GM12864 (cell line): ENCODE results near the gene GRPEL2.
A peak's percentile ranks its signal among the peaks of the same experiment; 100 is the strongest.

ENCODE experiments used
- DNase-seq: peaks from one replicate; pipeline ENCODE4 v3.0.0-alpha.2; 2011; ENCODE audit warnings: low read depth
- H3K4me3 ChIP-seq: 2 replicates; pipeline ENCODE4 v1.5.1; 2011; ENCODE audit warnings: mild to moderate bottlenecking, low read depth, low read length, control low read depth
- TF ChIP-seq, protein P1 (sequence below): IDR thresholded peaks from 2 replicates; pipeline ENCODE4 v1.5.1; 2011; ENCODE audit warnings: low read depth, mild to moderate bottlenecking, moderate library complexity, low read length, control low read depth, inconsistent platforms; ENCODE audit errors: missing control alignments

GRPEL2 gene

DNA sequence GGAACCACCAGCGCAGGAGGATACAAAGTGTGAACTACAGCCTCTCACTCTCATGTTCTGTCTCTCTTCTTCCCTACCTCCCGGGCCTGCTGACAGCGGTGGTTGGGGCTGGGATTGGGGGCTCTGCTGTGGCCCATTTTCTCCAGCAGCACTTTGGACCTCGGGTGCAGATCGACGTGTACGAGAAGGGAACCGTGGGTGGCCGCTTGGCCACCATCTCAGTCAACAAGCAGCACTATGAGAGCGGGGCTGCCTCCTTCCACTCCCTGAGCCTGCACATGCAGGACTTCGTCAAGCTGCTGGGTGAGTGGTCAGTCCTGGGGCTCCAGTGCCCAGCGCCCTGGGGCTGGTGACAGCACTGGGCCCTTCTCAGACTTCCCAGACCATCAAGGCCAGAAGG, 17.2 kb downstream of the GRPEL2 start:
- H3K4me3 ChIP-seq = no peak overlapping the region
- TF ChIP-seq, protein P1, sequence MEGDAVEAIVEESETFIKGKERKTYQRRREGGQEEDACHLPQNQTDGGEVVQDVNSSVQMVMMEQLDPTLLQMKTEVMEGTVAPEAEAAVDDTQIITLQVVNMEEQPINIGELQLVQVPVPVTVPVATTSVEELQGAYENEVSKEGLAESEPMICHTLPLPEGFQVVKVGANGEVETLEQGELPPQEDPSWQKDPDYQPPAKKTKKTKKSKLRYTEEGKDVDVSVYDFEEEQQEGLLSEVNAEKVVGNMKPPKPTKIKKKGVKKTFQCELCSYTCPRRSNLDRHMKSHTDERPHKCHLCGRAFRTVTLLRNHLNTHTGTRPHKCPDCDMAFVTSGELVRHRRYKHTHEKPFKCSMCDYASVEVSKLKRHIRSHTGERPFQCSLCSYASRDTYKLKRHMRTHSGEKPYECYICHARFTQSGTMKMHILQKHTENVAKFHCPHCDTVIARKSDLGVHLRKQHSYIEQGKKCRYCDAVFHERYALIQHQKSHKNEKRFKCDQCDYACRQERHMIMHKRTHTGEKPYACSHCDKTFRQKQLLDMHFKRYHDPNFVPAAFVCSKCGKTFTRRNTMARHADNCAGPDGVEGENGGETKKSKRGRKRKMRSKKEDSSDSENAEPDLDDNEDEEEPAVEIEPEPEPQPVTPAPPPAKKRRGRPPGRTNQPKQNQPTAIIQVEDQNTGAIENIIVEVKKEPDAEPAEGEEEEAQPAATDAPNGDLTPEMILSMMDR = no peak
- no peak for DNase-seq

DNA sequence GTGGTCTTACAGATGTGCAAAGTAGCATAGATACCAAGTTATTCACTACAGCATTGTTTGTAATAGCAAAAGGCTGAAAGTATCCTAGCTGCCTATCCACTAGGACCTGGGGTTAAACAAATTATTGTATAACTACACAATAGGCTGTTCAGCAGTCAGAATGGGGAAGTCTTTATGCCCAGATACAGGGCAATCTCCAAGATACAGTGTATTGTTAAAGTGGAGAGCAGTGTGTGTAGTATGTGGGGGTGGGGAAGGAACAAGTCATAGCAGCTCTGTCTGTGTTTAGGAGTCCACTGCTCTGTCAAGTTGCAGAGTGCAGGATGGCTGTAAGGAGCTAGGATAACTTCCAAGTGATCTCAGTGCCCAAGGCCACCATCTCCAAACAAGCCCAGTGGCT, 18.1 kb downstream of the GRPEL2 start:
- DNase-seq = no peak
- H3K4me3 ChIP-seq = no peak overlapping the region
- TF ChIP-seq, protein P1 = no peak

DNA sequence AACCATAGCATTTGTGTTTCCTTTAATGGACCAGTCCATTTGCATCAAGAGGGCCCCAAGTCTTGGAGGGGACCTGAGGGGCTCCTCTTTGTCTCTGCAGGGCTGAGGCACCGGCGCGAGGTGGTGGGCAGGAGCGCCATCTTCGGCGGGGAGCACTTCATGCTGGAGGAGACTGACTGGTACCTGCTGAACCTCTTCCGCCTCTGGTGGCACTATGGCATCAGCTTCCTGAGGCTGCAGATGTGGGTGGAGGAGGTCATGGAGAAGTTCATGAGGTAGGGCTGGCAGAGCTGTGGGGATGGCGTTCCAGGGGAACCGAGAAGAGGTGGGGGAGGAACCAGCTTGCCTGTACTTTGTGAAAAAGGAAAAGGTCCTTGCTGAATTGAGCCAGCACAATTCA, 18.6 kb downstream of the GRPEL2 start:
- no peak overlapping the region for H3K4me3 ChIP-seq
- TF ChIP-seq, protein P1 = no peak
- no peak for DNase-seq

DNA sequence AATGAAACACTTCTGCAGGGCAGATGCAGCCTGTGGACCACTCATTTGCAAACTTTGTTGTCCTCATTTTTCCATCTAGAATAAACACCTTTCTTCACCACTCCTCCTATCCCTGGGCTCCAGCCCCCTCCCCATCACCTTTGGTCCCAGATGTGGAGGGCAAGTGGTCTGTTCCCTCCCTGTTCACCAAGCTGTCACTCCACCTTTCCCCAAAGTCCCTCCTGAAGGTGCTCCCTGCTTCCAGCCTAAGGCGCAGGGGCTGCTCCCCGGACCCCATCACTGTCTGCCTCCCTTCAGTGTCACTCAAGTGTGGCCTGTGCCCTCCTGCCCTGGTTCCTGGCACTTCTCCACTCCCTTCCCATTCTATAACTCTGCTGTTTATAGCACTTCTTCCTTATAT, 19.4 kb downstream of the GRPEL2 start:
- TF ChIP-seq, protein P1 = no peak

DNA sequence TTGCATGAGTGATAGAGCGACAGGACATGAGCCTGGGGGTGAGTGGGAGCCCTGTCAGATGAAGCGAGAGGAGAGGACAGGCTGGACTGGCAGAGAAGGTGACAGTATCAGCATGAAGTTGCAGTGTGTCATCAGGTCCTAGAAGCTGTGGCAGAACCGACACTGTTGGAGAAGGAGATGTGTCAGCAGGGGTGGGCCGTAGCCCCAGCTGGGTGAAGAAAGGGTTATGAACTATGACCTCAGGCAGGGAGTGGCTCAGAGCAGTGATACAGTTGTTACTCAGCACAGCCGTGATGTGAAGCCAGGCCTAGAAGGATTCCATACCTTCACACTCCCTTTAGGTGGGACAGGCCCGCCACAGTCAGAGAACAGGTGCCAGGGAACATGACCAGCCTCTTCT, 20.1 kb downstream of the GRPEL2 start:
- H3K4me3 ChIP-seq = no peak overlapping the region
- TF ChIP-seq, protein P1 = no peak
- DNase-seq = no peak

More for the DNA sequence above, 19.4 kb downstream of the GRPEL2 start:
- H3K4me3 ChIP-seq = no peak overlapping the region
- DNase-seq = no peak

DNA sequence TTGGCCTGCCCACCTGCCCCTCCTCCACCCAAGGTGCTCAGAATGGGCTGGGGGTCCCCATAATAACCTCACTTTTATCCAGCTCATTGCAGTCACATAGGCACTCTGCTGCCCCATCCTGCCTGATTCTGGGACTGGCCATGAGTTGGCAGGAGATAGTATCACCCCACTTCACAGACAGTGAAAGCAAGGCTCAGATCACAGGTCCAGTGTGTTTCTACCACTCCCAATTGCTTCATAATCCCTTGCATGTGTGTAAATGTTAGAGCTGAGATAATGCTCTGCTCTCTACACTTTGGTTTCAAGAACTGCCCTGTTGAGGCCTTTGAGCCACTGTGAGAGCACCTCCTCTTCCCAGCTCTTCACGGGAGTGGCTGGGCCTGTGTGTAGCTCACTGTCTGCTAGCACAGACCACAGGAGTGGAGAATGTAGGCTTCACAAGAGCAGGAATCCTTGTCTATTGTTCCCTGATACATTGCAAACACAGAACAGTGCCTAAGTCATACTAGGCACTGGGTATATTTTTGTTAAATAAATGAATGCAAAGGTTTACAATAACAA, 20.9 kb downstream of the GRPEL2 start:
- no peak for DNase-seq
- no peak overlapping the region for H3K4me3 ChIP-seq
- TF ChIP-seq, protein P1 = no peak

DNA sequence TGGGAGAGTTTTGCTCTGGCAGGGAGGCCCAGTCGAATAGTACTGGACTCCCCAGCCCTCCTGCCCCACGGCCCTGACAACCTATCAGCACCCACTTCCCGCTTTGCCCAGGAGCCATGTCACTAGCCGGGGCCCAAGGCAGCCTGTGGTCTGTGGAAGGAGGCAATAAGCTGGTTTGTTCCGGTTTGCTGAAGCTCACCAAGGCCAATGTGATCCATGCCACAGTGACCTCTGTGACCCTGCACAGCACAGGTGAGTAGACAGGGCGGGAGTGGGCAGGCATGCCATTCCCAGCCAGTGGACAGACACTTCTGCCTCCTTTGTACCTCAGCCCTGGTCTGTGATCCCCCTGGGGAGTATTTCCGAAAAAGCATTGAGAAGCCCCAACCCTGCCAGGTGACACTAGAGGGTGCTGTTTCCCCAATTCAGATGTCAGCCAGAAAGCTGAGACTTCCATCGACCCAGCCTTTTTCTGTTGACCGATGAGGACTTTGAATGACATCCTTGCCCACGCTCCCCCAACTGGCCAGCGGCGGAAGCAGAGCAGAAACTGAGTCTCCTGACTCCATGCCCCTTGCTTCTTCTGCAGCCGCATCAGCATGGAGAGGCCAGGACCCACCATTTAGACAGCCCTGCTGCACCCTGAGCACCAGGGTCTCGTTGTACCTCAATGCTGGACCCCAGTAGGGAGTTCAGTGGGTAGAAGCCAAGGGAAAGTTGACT, 22.1 kb downstream of the GRPEL2 start:
- no peak overlapping the region for H3K4me3 ChIP-seq
- TF ChIP-seq, protein P1 = peak; percentile 87
- DNase-seq = no peak
